HTR-8/SVneo (cell line): ENCODE data around the gene POGLUT3.

Experiments used
- DNase-seq: peaks from one replicate; pipeline ENCODE4 v3.0.0; 2011; ENCODE audit warnings: low spot score, mixed read lengths; ENCODE audit not compliant: insufficient read length
- FAIRE-seq: peaks from 2 replicates; lab custom pipeline; 2011; peaks lifted over from hg19 to GRCh38; lab: Jason Lieb, UNC

POGLUT3 gene

DNA sequence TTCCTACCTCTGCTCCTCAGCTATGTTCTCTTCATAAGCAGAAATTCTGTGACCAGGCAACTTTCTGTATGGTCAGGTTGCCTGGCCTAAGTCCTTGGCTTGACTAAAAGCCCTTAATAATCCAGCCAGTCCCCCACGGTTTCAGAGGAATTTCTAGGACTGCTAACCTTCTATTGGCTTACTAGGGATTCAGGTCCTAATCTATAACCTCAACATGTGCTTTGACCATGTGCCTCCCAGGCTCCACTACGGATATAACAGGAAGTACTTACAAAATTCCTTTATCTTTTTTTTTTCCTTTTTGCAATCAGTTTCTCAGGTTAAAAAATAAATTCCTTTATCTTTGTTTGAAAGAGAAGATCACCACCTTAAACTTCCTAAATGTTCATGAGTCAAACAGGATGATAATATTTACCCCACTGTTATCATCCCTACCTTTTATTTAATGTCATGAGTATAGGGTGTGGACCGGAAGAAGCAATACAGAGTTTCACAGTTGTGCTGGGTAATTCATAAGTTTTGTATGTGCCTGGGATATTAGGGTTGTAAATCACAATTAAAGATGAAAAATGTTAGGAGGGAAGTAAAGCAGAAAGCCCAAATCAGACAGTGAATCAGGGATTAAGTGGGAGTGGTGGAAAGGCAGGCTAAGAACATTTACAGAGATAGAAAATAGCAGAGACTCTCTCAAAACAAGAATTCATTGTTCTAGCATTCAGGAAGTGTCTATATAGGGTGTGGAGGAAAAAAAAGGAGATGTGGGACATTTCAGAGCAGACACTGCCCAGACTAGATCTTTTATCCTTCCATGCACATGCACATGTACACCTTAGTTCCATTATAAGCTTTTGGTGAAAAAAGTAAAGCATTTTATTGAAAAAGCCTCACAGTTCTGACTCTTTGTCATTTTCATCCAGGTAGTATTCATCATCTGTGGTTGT lies 10.7 kb upstream of the POGLUT3 start:
- no peak for DNase-seq
- FAIRE-seq, result no peak

DNA sequence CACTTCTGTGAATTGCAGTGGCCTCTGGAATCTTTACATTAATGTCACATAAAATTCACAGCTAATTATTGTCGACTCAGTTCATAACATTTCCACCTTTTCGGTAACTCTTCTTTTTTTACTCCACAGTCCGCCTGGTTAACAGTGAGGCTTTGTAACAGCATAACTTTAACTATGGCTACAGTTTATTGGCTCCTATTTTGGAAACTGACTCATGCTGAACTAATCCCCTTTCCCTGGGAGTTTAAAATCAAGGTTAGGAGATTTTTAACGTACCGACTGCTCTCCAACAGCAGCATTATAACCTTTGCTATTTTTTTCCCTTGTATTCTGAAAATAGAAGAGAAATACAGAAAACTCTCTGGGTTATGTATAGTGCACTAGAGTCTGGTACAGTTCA lies 3.2 kb upstream of the POGLUT3 start:
- no peak for FAIRE-seq
- no peak for DNase-seq

GRCh38 chr11:108500721-108501120 lies 2.5 kb upstream of the POGLUT3 start:
- DNase-seq, result no peak
- FAIRE-seq, result no peak

GRCh38 chr11:108500169-108500568 lies 2.0 kb upstream of the POGLUT3 start:
- FAIRE-seq (no peak), DNase-seq (no peak)

DNA sequence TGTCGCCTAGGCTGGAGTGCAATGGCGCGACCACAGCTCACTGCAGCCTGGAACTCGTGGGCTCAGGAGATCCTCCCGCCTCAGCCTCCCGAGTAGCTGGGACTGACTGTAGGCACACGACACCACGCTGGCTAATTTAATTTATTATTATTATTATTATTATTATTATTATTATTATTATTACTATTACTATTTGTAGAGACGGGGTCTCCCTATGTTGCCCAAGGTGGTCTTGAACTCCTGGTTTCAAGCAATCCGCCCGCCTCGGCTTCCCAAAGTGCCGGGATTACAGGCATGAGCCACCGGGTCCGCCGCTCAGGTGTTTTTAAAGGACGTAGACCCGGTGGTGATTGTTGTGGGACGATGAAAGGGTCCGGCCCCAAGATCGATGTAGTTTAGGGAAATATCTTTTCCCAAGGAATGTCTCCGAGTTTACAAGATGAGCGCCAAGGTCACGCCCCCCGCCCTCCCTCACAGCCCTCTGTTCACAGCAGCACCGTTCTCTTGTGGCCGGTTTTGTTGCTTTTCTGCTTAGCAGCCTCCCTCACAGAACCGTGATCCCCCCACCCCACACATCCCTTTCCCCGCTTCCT lies 728 bp upstream of the POGLUT3 start:
- DNase-seq, result no peak
- FAIRE-seq, result peak; percentile 13

GRCh38 chr11:108497317-108498045 lies 703 bp downstream of the POGLUT3 start:
- FAIRE-seq (peak; percentile 99), DNase-seq (peak; percentile 97)

GRCh38 chr11:108496643-108497256 lies 1.4 kb downstream of the POGLUT3 start:
- DNase-seq (no peak), FAIRE-seq (peak; percentile 4)

DNA sequence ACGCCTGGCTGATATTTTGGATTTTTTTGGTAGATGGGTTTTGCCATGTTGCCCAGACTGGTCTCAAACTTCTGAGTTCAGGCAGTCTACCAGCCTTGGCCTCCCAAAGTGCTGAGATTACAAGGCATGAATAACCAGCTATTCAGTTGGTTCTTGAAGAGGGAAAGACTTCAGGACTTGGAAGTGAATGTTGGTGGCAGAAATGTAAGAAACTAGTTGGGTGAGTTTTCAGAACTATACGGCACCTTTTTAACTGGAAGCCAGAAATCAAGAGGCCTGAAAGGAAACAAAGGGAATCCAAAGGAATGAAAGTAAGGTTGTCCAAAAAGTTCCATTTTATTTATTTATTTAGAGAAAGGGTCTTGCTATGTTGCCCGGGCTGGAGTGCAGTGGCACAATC lies 2.9 kb downstream of the POGLUT3 start:
- FAIRE-seq (no peak), DNase-seq (no peak)

DNA sequence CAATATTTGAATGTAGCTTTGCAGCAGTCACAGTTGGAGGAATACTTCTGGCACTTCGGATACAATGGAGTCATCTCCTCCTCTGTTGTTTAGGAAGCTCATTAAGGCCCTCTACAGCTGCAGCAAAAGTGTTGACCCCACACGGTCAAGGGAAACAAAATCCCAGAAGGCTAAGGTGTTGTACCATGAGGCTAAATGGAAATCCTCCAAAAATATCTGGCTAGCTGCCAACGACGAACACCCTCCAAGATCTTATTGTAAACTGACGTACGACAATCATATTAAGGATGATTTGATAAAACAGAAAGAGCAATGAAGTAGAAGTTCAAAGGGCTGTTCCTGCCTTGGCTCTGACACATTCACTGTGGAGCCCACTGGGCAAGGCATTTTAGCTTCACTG lies 4.0 kb downstream of the POGLUT3 start:
- FAIRE-seq (no peak), DNase-seq (no peak)

DNA sequence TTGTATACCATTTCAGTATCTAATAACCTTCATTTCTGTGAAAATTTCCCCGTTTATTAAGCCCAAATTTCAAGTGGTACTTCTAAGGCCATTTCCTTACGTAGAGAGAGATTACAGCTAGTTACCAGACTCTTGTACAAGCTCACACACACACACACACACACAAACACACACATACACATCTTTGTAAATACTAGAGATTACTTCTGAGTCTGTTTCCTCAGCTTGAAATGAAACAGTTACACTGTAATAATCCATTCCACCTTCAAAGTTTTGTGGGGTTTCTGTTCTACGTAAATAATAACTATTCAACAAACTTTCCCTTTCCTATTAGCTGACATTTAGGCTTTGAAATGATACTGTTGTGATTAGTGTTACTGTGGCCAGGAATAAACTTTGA lies 6.2 kb downstream of the POGLUT3 start:
- FAIRE-seq (no peak), DNase-seq (no peak)

DNA sequence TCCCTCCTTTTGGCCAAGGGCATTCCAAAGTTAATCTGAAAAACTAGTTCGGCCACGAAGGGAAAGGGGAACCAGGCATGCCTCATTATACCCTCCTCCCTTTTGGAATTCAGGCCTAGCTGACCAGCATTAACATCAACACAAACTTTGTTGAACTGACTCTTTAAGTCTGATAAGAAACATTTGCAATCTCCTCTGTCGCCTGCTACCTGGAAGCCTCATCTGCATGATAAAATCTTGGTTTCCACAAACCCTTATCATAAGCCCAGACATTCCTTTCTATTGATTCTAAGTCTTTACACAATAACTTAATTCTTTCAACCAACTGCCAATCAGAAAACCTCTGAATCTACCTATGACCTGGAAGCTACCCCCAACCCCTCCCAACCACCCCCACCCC lies 11.4 kb downstream of the POGLUT3 start:
- FAIRE-seq, result no peak
- DNase-seq, result no peak

DNA sequence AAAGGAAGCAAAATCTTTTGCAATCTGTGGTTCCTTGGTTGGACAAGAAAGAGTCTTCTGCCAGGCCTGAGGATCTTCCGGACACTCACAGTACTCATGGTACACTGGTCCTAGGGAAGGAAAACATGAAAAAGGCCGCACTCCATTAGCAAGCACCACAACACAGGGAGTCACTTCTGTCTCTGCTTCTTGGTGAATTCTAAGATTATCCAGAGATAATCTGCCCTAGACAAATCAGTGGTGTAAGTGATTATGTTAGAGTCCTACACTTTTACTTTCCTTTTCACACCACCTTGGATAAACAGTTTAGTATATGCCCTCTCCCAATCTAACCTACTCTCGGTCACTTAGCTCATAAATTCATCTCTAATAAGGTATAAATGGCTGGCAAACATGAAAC lies 11.9 kb downstream of the POGLUT3 start:
- no peak for FAIRE-seq
- no peak for DNase-seq

DNA sequence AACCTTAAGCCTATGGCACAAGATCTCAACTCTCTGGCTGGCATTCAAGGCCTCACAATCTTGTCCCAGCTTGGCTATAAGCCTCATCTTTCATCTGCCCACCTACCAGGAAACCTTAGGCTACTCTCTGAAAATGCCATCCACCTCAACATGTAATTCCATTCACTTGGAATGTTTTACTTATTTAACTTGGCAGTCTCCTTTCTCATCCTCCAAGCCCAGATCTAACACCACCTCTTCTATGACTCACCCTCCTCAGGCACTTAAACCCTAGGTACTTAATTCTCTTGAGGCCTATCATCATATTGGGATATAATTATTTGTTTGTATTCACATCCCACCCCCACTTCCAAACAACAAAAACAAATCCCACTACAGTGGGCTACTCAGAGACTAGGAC lies 15.0 kb downstream of the POGLUT3 start:
- no peak for DNase-seq
- no peak for FAIRE-seq

GRCh38 chr11:108474664-108475463 lies 23.3 kb downstream of the POGLUT3 start:
- no peak for DNase-seq
- FAIRE-seq, result no peak

GRCh38 chr11:108472681-108473080 lies 25.5 kb downstream of the POGLUT3 start:
- no peak for DNase-seq
- FAIRE-seq, result no peak

DNA sequence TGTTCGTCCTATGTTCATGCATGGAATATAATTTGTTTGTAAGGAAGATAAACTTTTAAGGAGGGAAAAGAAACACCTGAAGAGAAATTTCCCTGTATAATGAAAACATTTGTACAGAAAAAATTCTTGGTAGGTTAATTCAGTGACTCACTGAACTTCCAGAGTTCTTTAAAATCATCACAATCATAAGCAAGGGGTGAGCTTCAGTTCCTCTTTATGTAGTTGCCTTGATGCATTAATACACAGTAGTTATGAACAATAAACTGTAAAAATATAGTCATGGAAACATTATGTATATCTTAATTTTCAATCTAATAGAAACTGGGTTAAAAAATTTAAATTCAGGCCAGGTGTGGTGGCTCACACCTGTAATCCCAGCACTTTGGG lies 29.7 kb downstream of the POGLUT3 start:
- DNase-seq (no peak), FAIRE-seq (no peak)

DNA sequence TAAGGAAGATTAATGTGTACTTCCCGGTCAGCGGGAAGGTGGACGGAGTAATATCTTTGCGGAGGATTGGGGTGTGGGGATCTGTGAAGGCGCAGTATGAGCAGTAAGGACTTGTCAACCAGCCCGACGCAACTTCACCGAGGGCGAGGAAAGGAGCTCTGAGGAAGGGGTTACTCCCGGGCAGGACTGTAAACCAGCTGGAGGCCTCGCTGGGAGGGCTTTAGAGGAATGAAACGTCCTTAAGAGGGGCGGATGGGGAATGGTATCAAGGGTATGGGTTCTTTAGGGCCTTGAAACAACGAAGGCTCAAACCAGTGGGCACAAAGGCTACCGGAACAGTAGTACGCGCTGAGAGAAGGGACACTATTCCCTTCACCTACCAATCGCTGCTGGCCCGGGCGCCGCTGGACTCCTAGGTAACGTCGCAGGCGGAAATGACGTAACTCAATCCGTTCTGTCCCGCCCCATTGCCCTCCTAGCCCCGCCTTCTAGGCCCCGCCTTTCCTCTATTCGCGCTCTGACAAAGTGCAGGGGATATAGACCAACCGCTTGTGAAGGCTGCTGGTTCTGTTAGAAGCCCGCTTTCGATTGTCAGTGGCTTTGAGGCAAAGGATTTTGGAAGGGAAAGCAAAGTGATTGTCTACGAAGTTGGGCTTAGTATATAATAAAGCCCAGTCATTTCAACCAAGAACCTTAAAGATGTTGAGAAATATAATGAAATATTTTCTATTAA lies 30.9 kb downstream of the POGLUT3 start, which contains the start of gene C11orf65:
Gene C11orf65, minus strand, starts transcription at position 439 of the 733 bp plus-strand sequence. CDS start 5,970 bp downstream, outside the sequence.
- DNase-seq (peak; percentile 96), FAIRE-seq (peak; percentile 99)

DNA sequence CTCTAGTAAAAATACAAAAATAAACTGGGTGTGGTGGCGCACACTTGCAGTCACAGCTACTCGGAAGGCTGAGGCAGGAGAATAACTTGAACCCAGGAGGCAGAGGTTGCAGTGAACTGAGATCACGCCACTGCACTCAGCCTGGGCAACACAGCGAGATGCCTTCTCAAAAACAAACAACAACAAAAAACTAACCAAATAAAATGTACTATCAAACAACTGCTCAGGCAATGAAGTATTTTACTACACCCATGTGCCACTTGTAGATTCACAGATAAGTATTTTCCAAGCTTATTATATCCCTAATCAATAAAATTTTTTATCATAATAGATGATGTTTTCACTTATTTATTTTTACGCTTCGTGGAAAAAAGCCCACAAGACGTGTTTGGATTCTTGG lies 31.8 kb downstream of the POGLUT3 start:
- no peak for DNase-seq
- FAIRE-seq, result no peak

GRCh38 chr11:108453207-108453835 lies 44.9 kb downstream of the POGLUT3 start:
- no peak for DNase-seq
- FAIRE-seq, result no peak
